SHP77 (cell line): ENCODE data around the gene DCDC1.
A peak's percentile ranks its signal among the peaks of the same experiment; 100 is the strongest.
"Not testable (repeated sequence)": the region's sequence is repeated elsewhere in the genome, so short reads cannot be mapped to it uniquely, and the experiment has no call there.

Experiments
- DNase-seq, 2 experiments: peaks; one replicate each; lab custom pipeline; 2025; lab: John Stamatoyannopoulos, UW

The DCDC1 gene

GRCh38 chr11:31328697-31329096 lies 40.8 kb downstream of the DCDC1 start:
- no peak for DNase-seq

- DNase-seq: no peak
Measured at GRCh38 chr11:31327417-31327816, 42.1 kb downstream of the DCDC1 start.

GRCh38 chr11:31326470-31327148 lies 42.9 kb downstream of the DCDC1 start:
- DNase-seq: no peak

DNA sequence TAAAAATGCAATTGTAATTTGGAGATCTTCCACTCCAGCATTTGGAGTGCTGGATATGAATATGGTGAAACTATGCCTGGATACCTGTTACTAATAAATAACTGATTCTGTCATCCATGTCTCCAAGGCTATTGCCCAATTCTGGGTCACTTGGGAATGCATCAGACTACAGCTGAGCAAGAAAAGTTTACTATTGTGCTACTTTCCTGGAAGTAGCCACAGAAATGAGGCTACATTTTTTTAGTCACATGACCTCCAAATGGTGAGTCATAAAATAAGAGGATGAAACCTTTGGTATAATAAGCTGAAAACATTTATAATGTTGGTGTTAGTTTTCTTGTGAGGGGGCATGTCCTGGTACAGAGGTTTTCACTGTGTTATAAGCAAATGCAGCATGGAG lies 44.4 kb downstream of the DCDC1 start:
- DNase-seq: no peak

GRCh38 chr11:31323145-31323544 lies 46.4 kb downstream of the DCDC1 start:
- DNase-seq: no peak

DNA sequence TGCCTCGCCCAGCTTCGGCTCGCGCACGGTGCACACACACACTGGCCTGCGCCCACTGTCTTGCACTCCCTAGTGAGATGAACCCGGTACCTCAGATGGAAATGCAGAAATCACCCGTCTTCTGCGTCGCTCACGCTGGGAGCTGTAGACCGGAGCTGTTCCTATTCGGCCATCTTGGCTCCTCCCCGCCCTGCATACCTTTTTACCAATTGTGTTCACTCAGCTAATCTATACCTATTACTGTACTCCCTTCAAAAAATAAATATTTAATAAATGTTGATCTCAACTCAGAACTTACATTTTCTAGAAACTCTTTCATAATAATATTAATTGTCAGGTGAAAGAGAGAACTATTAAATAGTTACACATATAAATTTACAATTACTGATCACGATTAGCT lies 48.0 kb downstream of the DCDC1 start:
- not testable (repeated sequence) for DNase-seq

- no peak for DNase-seq
Measured at GRCh38 chr11:31303644-31304180, 65.8 kb downstream of the DCDC1 start.

GRCh38 chr11:31301549-31302510 lies 67.7 kb downstream of the DCDC1 start:
- no peak for DNase-seq

- DNase-seq: no peak
Measured at GRCh38 chr11:31295308-31295707, 74.2 kb downstream of the DCDC1 start.

- not testable (repeated sequence) for DNase-seq
Measured at GRCh38 chr11:31273527-31273926, 96.0 kb downstream of the DCDC1 start.

DNA sequence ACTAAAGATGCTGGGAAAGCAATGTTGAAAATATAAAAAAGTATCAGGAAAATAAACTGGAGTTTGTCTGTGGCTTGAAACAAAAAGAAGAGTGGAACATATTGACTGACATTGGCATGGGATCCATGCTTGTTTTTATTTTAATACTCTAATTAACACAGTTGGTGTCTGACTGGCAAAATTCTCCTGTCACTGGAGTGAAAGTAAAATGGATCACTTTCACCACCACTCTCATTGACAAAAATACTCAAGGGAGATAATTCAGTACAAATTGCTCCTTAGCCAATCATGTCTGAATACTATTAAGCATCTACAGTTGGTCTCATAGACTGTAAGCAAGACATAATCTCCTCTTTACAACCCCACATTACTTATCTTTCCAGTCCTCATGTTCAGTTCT lies 101.8 kb downstream of the DCDC1 start:
- DNase-seq: no peak

GRCh38 chr11:31264834-31265233 lies 104.7 kb downstream of the DCDC1 start:
- no peak for DNase-seq

GRCh38 chr11:31262761-31263160 lies 106.8 kb downstream of the DCDC1 start:
- no peak for DNase-seq

- DNase-seq: no peak
Measured at GRCh38 chr11:31259797-31260196, 109.7 kb downstream of the DCDC1 start.

DNA sequence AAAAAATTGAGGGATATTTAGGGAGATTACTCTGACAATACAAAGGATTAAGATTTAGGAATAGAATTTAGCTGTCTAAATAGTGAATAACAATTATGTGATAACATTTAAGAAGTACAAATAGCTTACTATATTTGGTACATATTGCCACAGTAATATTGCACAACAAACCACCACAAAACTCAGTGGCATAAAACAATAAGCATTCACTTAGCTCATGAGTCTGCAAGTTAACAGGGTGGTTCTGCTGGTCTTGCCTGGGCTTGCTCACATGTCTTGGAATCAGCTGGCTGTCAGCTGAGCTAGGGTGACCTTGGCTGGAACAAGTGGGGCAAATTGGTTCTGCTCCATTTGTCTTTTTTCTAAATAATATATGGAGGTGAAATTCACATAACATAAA lies 115.1 kb downstream of the DCDC1 start:
- no peak for DNase-seq

DNA sequence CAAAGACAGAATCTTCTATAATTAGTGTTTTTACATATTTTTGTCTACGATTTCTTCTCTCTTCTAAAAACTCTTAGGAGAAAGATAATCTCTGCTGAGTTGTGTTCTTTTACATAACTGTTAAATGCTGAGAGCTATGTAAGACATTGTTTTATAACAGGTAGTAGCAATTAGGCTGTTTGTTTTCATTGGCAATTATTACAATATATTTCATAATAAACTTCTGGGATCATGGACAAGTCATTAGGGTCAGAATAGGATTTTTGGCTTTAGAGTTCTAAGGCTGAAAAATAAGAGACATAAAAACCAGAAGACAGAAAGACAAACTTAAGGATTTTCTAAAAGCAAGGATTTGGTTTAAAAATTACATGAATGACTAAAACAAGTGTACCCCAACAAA lies 120.8 kb downstream of the DCDC1 start:
- no peak for DNase-seq

DNA sequence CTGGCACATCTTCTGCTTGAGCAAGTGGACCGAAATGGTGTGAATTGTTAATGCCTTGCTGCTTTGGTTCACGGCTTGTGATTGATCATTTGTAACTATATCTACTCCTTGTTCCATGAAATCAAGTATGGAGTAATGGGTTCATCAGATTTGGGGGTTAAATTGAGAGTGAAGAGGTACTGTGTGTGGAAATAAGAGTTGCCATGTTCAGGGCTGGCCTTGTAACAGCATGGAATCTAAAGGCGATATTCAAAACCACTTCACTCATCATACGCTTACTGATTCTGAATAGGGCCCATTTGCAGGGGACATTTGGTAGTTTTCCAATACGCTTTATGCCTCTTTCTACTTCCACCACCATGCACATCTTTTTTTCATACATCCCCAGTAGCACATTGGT lies 122.2 kb downstream of the DCDC1 start:
- no peak for DNase-seq

- DNase-seq: no peak
Measured at GRCh38 chr11:31246451-31247165, 122.9 kb downstream of the DCDC1 start.

GRCh38 chr11:31243706-31244105 lies 125.8 kb downstream of the DCDC1 start:
- DNase-seq: no peak

GRCh38 chr11:31240340-31240904 lies 129.1 kb downstream of the DCDC1 start:
- DNase-seq: peak; percentile 48 to 60

- DNase-seq: no peak
Measured at GRCh38 chr11:31237819-31238760, 131.4 kb downstream of the DCDC1 start.
